Transverse colon (tissue), 4 donors: ENCODE results near the gene KIAA1586.

Experiments used
- EP300 ChIP-seq: sonication (generic); formaldehyde crosslinking; IDR thresholded peaks from one replicate; pipeline ENCODE4 v1.6.1; 2017; ENCODE audit warnings: antibody characterized with exemption, low read depth
- POLR2A ChIP-seq: fragments of 450-650 bp; IDR thresholded peaks from one replicate; pipeline ENCODE4 v1.6.1; 2016; ENCODE audit warnings: antibody characterized with exemption, mild to moderate bottlenecking, moderate library complexity
- POLR2AphosphoS5 ChIP-seq, 3 donors: sonication (generic); formaldehyde crosslinking; IDR thresholded peaks; one replicate each; pipeline ENCODE4 v1.6.1; 2016; ENCODE audit warnings: antibody characterized with exemption in 3 of 3
- TF ChIP-seq, protein P1 (sequence below), 5 experiments: fragments of 200-600 bp in 3 of 5; fragments of 450-650 bp in 2 of 5; sonication (generic) in 3 of 5; IDR thresholded peaks; 1 replicate in 2 of 5; 2 replicates in 3 of 5; pipeline ENCODE4 v1.5.1; 2016 to 2017; ENCODE audit warnings: antibody characterized with exemption in 5 of 5, inconsistent platforms in 3 of 5, mild to moderate bottlenecking in 2 of 5, moderate library complexity in 1 of 5

DNA sequence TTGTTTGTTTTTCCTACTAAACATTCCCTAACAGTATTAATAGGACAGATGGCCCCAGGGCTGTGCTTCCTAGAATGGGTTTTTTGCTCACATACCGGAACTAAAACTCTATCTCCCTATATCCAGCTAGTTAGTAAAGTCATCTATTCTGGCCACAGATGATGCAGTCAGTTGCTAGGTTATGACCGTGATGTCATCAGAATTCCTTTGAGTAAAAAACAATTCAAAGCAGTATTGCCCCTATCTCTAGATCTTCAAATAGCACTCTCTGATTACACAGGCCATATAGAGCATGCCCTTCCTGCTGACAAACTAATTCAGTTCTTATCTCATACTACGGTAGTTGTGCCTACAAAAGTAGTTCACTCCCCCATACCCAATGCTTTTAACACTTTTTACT, 25.6 kb downstream of the KIAA1586 start:
- TF ChIP-seq, protein P1, sequence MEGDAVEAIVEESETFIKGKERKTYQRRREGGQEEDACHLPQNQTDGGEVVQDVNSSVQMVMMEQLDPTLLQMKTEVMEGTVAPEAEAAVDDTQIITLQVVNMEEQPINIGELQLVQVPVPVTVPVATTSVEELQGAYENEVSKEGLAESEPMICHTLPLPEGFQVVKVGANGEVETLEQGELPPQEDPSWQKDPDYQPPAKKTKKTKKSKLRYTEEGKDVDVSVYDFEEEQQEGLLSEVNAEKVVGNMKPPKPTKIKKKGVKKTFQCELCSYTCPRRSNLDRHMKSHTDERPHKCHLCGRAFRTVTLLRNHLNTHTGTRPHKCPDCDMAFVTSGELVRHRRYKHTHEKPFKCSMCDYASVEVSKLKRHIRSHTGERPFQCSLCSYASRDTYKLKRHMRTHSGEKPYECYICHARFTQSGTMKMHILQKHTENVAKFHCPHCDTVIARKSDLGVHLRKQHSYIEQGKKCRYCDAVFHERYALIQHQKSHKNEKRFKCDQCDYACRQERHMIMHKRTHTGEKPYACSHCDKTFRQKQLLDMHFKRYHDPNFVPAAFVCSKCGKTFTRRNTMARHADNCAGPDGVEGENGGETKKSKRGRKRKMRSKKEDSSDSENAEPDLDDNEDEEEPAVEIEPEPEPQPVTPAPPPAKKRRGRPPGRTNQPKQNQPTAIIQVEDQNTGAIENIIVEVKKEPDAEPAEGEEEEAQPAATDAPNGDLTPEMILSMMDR (IDR thresholded peaks at IDR 0.05): no peak
- no peak for TF ChIP-seq EP300
- TF ChIP-seq POLR2AphosphoS5 (IDR thresholded peaks at IDR 0.05): no peak
- no peak for TF ChIP-seq POLR2A
